HCT116 (cell line): ENCODE results near the gene FAM9A. TPM values are rescaled to one million over a fixed set of nuclear protein-coding genes. Genes with fewer than 3 reads are reported as not detected.

Experiments
- ATAC-seq: fragments of 200-7000 bp; cut with Tn5 transposase; 2 replicates; pipeline ENCODE4 v1.9.1; 2020; ENCODE audit warnings: mild to moderate bottlenecking, moderate library complexity
- BruUV-seq: library from RNA; stranded (reverse); fragments of 400-500 nt; replicated peaks from 2 replicates; lab custom pipeline; 2021; lab: Mats Ljungman, UMichigan
- CTCF ChIA-PET: fragments of 300-600 bp; sonication (Branson Sonifier 250); formaldehyde crosslinking; loops from one replicate; lab custom pipeline; 2021; ENCODE audit warnings: antibody characterized with exemption; lab: Charles Lee
- POLR2A ChIA-PET: fragments of 300-600, 350-600 bp; sonication (Branson Sonifier 250); formaldehyde crosslinking; loops from one replicate; lab custom pipeline; 2021; ENCODE audit warnings: antibody characterized with exemption; lab: Charles Lee
- RAD21 ChIA-PET, 2 experiments: fragments of 300-600 bp; sonication (Branson Sonifier 250); formaldehyde crosslinking; loops; one replicate each; lab custom pipeline; 2023; ENCODE audit warnings: low total read pairs in 2 of 2; ENCODE audit not compliant: uncharacterized antibody in 2 of 2, unreplicated experiment in 2 of 2, low non-redundant PET in 1 of 2; lab: Charles Lee
- DNase-seq: peaks from one replicate; pipeline ENCODE4 v3.0.0-alpha.2; 2010; ENCODE audit warnings: low read depth, low spot score
- H2AFZ ChIP-seq: fragments of 200-600 bp; shearing (Covaris generic), sonication (generic); 2 replicates; pipeline ENCODE4 v1.6.1; 2017; ENCODE audit warnings: low read depth, mixed run types, mixed read lengths, antibody characterized with exemption, low read length; ENCODE audit not compliant: poor library complexity, severe bottlenecking
- H3K27ac ChIP-seq: 2 replicates; pipeline ENCODE4 v1.5.1; 2012; ENCODE audit warnings: low read depth, low read length
- H3K27me3 ChIP-seq: fragments of 200-600 bp; sonication (generic); 2 replicates; pipeline ENCODE4 v1.6.1; 2016; ENCODE audit warnings: mixed run types, low read length, mixed read lengths; ENCODE audit not compliant: insufficient read depth
- H3K36me3 ChIP-seq, 2 experiments: fragments of 200-500 bp in 1 of 2; fragments of 200-600 bp in 1 of 2; sonication (Bioruptor generic) in 1 of 2; sonication (generic) in 1 of 2; 2 replicates each; pipeline versions ENCODE4 v1.5.1 to v1.6.1; 2014 to 2016; ENCODE audit warnings: low read length in 2 of 2, inconsistent platforms in 1 of 2, mixed read lengths in 1 of 2, mixed run types in 1 of 2; ENCODE audit not compliant: insufficient read depth in 2 of 2, control insufficient read depth in 1 of 2
- H3K4me1 ChIP-seq, 2 experiments: fragments of 200-600 bp in 1 of 2; sonication (generic) in 1 of 2; 2 replicates each; pipeline versions ENCODE4 v1.5.1 to v1.6.1; 2012 to 2017; ENCODE audit warnings: low read length in 2 of 2, inconsistent platforms in 1 of 2, mild to moderate bottlenecking in 1 of 2, mixed read lengths in 1 of 2, mixed run types in 1 of 2, moderate library complexity in 1 of 2; ENCODE audit not compliant: insufficient read depth in 2 of 2, control insufficient read depth in 1 of 2
- H3K4me2 ChIP-seq: fragments of 200-600 bp; sonication (generic); 2 replicates; pipeline ENCODE4 v1.6.1; 2017; ENCODE audit warnings: mixed run types, low read length, mixed read lengths
- H3K4me3 ChIP-seq, 2 experiments: fragments of 200-600 bp in 1 of 2; sonication (generic) in 1 of 2; replicated peaks in 1 of 2; 2 replicates each; pipeline ENCODE4 v1.5.1; 2011 to 2016; ENCODE audit warnings: low read length in 2 of 2, control low read depth in 1 of 2, low read depth in 1 of 2, mild to moderate bottlenecking in 1 of 2, mixed read lengths in 1 of 2, mixed run types in 1 of 2
- H3K79me2 ChIP-seq: fragments of 200-600 bp; sonication (generic); 2 replicates; pipeline ENCODE4 v1.6.1; 2017; ENCODE audit warnings: mild to moderate bottlenecking, mixed run types, low read length, moderate library complexity, mixed read lengths; ENCODE audit not compliant: insufficient read depth
- H3K9ac ChIP-seq: fragments of 200-600 bp; sonication (generic); 2 replicates; pipeline ENCODE4 v1.6.1; 2016; ENCODE audit warnings: low read length, mixed read lengths
- H3K9me2 ChIP-seq: fragments of 200-600 bp; sonication (generic), shearing (Covaris generic); 2 replicates; pipeline ENCODE4 v1.6.1; 2017; ENCODE audit warnings: mixed run types, mild to moderate bottlenecking, moderate library complexity; ENCODE audit not compliant: insufficient read depth
- H3K9me3 ChIP-seq, 2 experiments: fragments of 200-500 bp in 1 of 2; fragments of 200-600 bp in 1 of 2; sonication (Bioruptor generic) in 1 of 2; sonication (generic) in 1 of 2; 2 replicates each; pipeline ENCODE4 v1.6.1; 2014 to 2017; ENCODE audit warnings: low read length in 2 of 2, mixed read lengths in 2 of 2, inconsistent platforms in 1 of 2, low read depth in 1 of 2, mild to moderate bottlenecking in 1 of 2, mixed run types in 1 of 2, moderate library complexity in 1 of 2; ENCODE audit not compliant: control insufficient read depth in 1 of 2, insufficient read depth in 1 of 2
- H4K20me1 ChIP-seq: fragments of 200-600 bp; sonication (generic), shearing (Covaris generic); 2 replicates; pipeline ENCODE4 v1.6.1; 2017; ENCODE audit warnings: mixed run types, mild to moderate bottlenecking, moderate library complexity; ENCODE audit not compliant: insufficient read depth
- CBX3 ChIP-seq: IDR thresholded peaks from 2 replicates; pipeline ENCODE4 v1.6.1; 2012; ENCODE audit warnings: low read depth
- ELF1 ChIP-seq: IDR thresholded peaks from 2 replicates; pipeline ENCODE4 v1.6.1; 2012; ENCODE audit warnings: low read depth, borderline replicate concordance
- EZH2 ChIP-seq: fragments of 200-600 bp; sonication (generic); IDR thresholded peaks from 2 replicates; pipeline ENCODE4 v1.6.1; 2017; ENCODE audit warnings: antibody characterized with exemption, mixed run types
- EZH2phosphoT487 ChIP-seq: fragments of 200-600 bp; IDR thresholded peaks from 2 replicates; pipeline ENCODE4 v1.6.1; 2018; ENCODE audit warnings: antibody characterized with exemption, borderline replicate concordance
- POLR2A ChIP-seq: IDR thresholded peaks from 2 replicates; pipeline ENCODE4 v1.7.0; 2011; ENCODE audit warnings: borderline replicate concordance; ENCODE audit not compliant: insufficient read depth, insufficient read length; ENCODE audit errors: extremely low read depth
- POLR2AphosphoS5 ChIP-seq: IDR thresholded peaks from 2 replicates; pipeline ENCODE4 v1.6.1; 2011; ENCODE audit warnings: mild to moderate bottlenecking, low read depth, low read length, moderate library complexity
- SIN3A ChIP-seq: IDR thresholded peaks from 2 replicates; pipeline ENCODE4 v1.6.1; 2012; ENCODE audit warnings: low read depth
- TCF7L2 ChIP-seq: IDR thresholded peaks from 2 replicates; pipeline ENCODE4 v1.7.0; 2011; ENCODE audit warnings: borderline replicate concordance, inconsistent platforms; ENCODE audit not compliant: insufficient read depth, insufficient read length; ENCODE audit errors: extremely low read depth
- ZNF274 ChIP-seq: fragments of 200-500 bp; sonication (Bioruptor generic); IDR thresholded peaks from 2 replicates; pipeline ENCODE4 v1.6.1; 2014; ENCODE audit warnings: mild to moderate bottlenecking, low read depth, low read length, inconsistent platforms
- intact Hi-C: fragments of 100-400 bp; cut with micrococcal nuclease; formaldehyde crosslinking; loops from 2 replicates; pipeline ENCODE4 v1.10.0; 2022
- total RNA-seq: library from RNA; stranded (reverse); gene quantifications from one replicate; pipeline ENCODE4 v1.2.1, GENCODE V29; 2021; ENCODE audit not compliant: unreplicated experiment
- TF ChIP-seq, protein P1 (sequence below): IDR thresholded peaks from 2 replicates; pipeline ENCODE4 v1.6.1; 2012
- TF ChIP-seq, protein P2 (sequence below): IDR thresholded peaks from 2 replicates; pipeline ENCODE4 v1.6.1; 2012

Gene FAM9A
- total RNA-seq, 1 experiment from 2014 or later, result not detected

GRCh38 chrX:8820910-8821527 is 19.8 kb upstream of the FAM9A start:
- Histone ChIP-seq H3K4me3 (no peak overlapping the region), H3K4me2 (no peak overlapping the region)
- TF ChIP-seq, protein P1, sequence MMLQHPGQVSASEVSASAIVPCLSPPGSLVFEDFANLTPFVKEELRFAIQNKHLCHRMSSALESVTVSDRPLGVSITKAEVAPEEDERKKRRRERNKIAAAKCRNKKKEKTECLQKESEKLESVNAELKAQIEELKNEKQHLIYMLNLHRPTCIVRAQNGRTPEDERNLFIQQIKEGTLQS, result no peak
- TF ChIP-seq POLR2AphosphoS5 (no peak), EZH2 (no peak), SIN3A (no peak), ZNF274 (no peak), EZH2phosphoT487 (no peak), ELF1 (no peak), TCF7L2 (no peak), CBX3 (no peak), POLR2A (no peak)
- TF ChIP-seq, protein P2, sequence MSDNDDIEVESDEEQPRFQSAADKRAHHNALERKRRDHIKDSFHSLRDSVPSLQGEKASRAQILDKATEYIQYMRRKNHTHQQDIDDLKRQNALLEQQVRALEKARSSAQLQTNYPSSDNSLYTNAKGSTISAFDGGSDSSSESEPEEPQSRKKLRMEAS, result no peak
- TF ChIP-seq, all 23 proteins: peak for 0
- H4K20me1 ChIP-seq, result no peaks in the 10 kb centered on the region
- RAD21 ChIA-PET, result no interaction called here
- no peaks in the 10 kb centered on the region for H3K4me1 ChIP-seq
- CTCF ChIA-PET, result no interaction called here
- H3K27me3 ChIP-seq, result no peaks in the 10 kb centered on the region
- DNase-seq, result no peak
- H3K9me3 ChIP-seq, result no peaks in the 10 kb centered on the region
- no peaks in the 10 kb centered on the region for H3K9me2 ChIP-seq
- intact Hi-C loops, result no loop called here
- H3K36me3 ChIP-seq, result no peaks in the 10 kb centered on the region
- no peaks in the 10 kb centered on the region for H3K79me2 ChIP-seq
- no peak overlapping the region for H3K27ac ChIP-seq
- ATAC-seq, result no peak
- POLR2A ChIA-PET, result no interaction called here
- no TSS peak for BruUV-seq
- H2AFZ ChIP-seq, result no peak overlapping the region
- no peak overlapping the region for H3K9ac ChIP-seq
